Left lung (tissue), 10 donors: ENCODE measurements around the gene PEX6. TPM values are rescaled to one million over a fixed set of nuclear protein-coding genes. Genes with fewer than 3 reads are reported as not detected.

ENCODE experiments used
- ATAC-seq: fragments of 200-7000 bp; cut with Tn5 transposase; one replicate; pipeline ENCODE4 v1.9.1; 2020; ENCODE audit warnings: moderate library complexity
- DNase-seq, 4 donors: peaks; one replicate each; pipeline ENCODE4 v3.0.0-alpha.2; 2013 to 2020
- H3K27ac ChIP-seq, 2 donors: fragments of 200-600 bp; sonication (generic) in 1 of 2; one replicate each; pipeline versions ENCODE4 v1.5.0 to v1.8.0; 2020 to 2021
- H3K27me3 ChIP-seq, 2 donors: fragments of 200-600 bp; sonication (generic) in 1 of 2; one replicate each; pipeline versions ENCODE4 v1.5.0 to v1.8.0; 2020 to 2021
- H3K36me3 ChIP-seq, 2 donors: fragments of 200-600 bp; sonication (generic) in 1 of 2; one replicate each; pipeline versions ENCODE4 v1.5.0 to v1.8.0; 2020 to 2021
- H3K4me1 ChIP-seq, 2 donors: fragments of 200-600 bp; one replicate each; pipeline ENCODE4 v1.8.0; 2021
- H3K4me3 ChIP-seq, 2 donors: fragments of 200-600 bp; sonication (generic) in 1 of 2; one replicate each; pipeline versions ENCODE4 v1.5.0 to v1.8.0; 2020 to 2021; ENCODE audit warnings: mild to moderate bottlenecking in 1 of 2
- H3K9me3 ChIP-seq, 2 donors: fragments of 200-600 bp; sonication (generic) in 1 of 2; one replicate each; pipeline versions ENCODE4 v1.5.0 to v1.8.0; 2020 to 2021
- intact Hi-C, 2 donors: fragments of 100-400 bp; cut with DNase I; formaldehyde crosslinking; loops; one replicate each; pipeline versions ENCODE4 v1.11.2 to v1.14.2; 2022
- polyA plus RNA-seq, 6 donors: library from polyadenylated mRNA; unstranded; fragments of 120-200 nt; gene quantifications; one replicate each; pipeline ENCODE4 v1.2.1, GENCODE V29; 2013; ENCODE audit not compliant: insufficient read length in 6 of 6
- total RNA-seq, 2 donors: library from RNA; stranded (reverse); fragmentation: NEBNext Ultra II Directional; extraction: Animal tissue kit (Norgen Biotek cat#: 25700); gene quantifications; one replicate each; pipeline ENCODE4 v1.2.1, GENCODE V29; 2021
- TF ChIP-seq, protein P1 (sequence below), 2 donors: fragments of 200-600 bp; sonication (generic) in 1 of 2; IDR thresholded peaks; one replicate each; pipeline versions ENCODE4 v1.5.0 to v1.8.0; 2021; ENCODE audit warnings: antibody characterized with exemption in 2 of 2
- donor health status: DM: no; HTN: yes; CAD: no.
- donor health status: DM: no; HTN: no; CAD: no.

Gene PEX6
- total and polyA plus RNA-seq, 8 donors = 15.2 to 27.1 (median 21.5) TPM

DNA sequence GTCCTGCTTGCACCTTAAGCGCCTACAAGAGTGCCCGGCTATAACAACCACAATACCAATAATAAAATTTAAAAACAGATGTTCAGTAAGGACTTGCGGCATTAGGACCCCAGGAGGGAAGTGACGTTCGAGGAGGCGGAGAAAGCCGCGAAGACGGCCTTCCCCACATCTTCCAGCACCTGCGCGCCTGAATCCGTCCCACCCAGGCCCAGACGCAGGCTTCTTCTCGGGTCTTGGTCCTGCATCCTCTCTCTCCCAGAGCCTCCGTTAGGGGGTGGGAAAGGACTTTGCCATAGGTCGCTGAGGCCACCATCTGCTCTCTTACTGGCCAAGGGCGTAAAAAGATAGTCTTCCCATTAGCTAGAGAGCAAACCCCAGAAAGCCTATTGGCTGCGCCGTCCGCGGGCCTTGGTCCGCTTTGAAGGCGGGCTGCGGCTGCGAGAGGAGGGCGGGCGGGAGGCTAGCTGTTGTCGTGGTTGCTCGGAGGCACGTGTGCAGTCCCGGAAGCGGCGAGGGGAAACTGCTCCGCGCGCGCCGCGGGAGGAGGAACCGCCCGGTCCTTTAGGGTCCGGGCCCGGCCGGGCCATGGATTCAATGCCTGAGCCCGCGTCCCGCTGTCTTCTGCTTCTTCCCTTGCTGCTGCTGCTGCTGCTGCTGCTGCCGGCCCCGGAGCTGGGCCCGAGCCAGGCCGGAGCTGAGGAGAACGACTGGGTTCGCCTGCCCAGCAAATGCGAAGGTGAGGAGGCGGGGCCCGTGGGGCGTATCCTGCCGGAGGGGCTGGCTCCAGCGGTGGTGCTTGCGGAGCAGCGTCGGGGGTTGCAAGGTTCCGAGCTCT is 49.8 kb downstream of the PEX6 start, which contains the start of gene CNPY3:
TSS of gene CNPY3 (plus strand) at position 495 of the 835 bp plus-strand sequence. CDS start at position 586, 91 bp downstream.
- Histone ChIP-seq H3K4me1 (peaks cover 21 to 59% of the 10 kb centered on the region in 2 donors), H3K27ac (peak within 1 kb of the TSS; percentile 94 to 98), H3K27me3 (peaks cover 0 to 11% of the 10 kb centered on the region in 2 donors), H3K9me3 (no peaks in the 10 kb centered on the region), H3K4me3 (peak within 1 kb of the TSS; percentile 80 to 96), H3K36me3 (peaks cover 0 to 7% of the 10 kb centered on the region in 2 donors)
- peak; percentile 94 to 98 (median 96) for DNase-seq
- peak; percentile 95 for ATAC-seq
- TF ChIP-seq, protein P1, sequence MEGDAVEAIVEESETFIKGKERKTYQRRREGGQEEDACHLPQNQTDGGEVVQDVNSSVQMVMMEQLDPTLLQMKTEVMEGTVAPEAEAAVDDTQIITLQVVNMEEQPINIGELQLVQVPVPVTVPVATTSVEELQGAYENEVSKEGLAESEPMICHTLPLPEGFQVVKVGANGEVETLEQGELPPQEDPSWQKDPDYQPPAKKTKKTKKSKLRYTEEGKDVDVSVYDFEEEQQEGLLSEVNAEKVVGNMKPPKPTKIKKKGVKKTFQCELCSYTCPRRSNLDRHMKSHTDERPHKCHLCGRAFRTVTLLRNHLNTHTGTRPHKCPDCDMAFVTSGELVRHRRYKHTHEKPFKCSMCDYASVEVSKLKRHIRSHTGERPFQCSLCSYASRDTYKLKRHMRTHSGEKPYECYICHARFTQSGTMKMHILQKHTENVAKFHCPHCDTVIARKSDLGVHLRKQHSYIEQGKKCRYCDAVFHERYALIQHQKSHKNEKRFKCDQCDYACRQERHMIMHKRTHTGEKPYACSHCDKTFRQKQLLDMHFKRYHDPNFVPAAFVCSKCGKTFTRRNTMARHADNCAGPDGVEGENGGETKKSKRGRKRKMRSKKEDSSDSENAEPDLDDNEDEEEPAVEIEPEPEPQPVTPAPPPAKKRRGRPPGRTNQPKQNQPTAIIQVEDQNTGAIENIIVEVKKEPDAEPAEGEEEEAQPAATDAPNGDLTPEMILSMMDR (IDR thresholded peaks at IDR 0.05) = no peak
- intact Hi-C loops = no loop called here

DNA sequence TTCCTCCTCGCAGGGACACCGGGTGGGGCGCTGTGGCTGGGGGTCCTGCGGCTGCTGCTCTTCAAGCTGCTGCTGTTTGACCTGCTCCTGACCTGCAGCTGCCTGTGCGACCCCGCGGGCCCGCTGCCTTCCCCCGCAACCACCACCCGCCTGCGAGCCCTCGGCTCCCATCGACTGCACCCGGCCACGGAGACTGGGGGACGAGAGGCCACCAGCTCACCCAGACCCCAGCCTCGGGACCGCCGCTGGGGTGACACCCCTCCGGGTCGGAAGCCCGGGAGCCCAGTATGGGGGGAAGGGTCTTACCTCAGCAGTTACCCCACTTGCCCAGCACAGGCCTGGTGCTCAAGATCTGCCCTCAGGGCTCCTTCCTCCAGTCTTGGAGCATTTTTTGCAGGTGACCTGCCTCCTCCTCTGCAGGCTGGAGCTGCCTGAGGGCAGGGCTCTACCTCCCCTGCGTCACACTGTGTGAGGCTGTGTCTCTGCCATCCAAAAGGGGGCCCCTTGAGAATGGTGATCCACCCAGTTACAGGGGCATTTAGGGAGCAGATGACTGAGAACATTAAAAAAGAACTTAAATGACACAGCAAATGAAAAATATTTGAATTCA is 53.6 kb downstream of the PEX6 start:
- TF ChIP-seq, protein P1 (IDR thresholded peaks at IDR 0.05) = no peak
- Histone ChIP-seq H3K9me3 (no peaks in the 10 kb centered on the region), H3K4me3 (no peak overlapping the region), H3K27ac (no peak overlapping the region), H3K4me1 (peaks cover 8 to 34% of the 10 kb centered on the region in 2 donors), H3K36me3 (no peaks in the 10 kb centered on the region), H3K27me3 (peaks cover 0 to 11% of the 10 kb centered on the region in 2 donors)
- intact Hi-C loops = no loop called here
- DNase-seq (no peak), ATAC-seq (no peak)

DNA sequence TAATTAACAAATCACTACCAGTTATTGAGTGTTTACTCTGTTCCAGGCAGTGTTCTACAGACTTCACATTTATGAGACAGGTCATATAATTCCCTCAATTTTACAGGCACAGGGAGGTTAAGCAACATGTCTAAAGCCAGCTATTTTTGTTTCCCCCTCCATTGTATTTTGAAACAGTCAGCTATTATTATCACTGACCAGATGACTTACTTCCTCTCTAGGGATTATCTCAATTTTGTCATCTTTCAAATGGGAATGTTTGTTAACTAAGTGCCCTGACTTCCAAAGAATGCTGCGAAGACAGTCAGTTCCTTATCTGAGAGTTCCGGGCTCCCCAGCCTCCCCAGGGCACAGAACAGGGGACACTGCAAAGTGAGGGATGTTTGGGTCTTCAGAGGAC is 55.3 kb downstream of the PEX6 start:
- intact Hi-C loops = no loop called here
- Histone ChIP-seq H3K4me3 (no peak overlapping the region), H3K27me3 (peaks cover 0 to 11% of the 10 kb centered on the region in 2 donors), H3K4me1 (peaks cover 3 to 26% of the 10 kb centered on the region in 2 donors), H3K27ac (no peak overlapping the region), H3K9me3 (no peaks in the 10 kb centered on the region), H3K36me3 (no peaks in the 10 kb centered on the region)
- ATAC-seq = peak; percentile 52
- TF ChIP-seq, protein P1 (IDR thresholded peaks at IDR 0.05) = no peak
- DNase-seq = no peak

- peaks cover 0 to 11% of the 10 kb centered on the region in 2 donors for H3K27me3 ChIP-seq
- TF ChIP-seq, protein P1 (IDR thresholded peaks at IDR 0.05) = no peak
- intact Hi-C loops = no loop called here
- H3K36me3 ChIP-seq = no peaks in the 10 kb centered on the region
- H3K9me3 ChIP-seq = no peaks in the 10 kb centered on the region
- H3K4me1 ChIP-seq = peaks cover 0 to 14% of the 10 kb centered on the region in 2 donors
- no peak for DNase-seq
- ATAC-seq = no peak
- H3K27ac ChIP-seq = no peak overlapping the region
- H3K4me3 ChIP-seq = no peak overlapping the region
These were observed 57.2 kb downstream of the PEX6 start for GRCh38 chr6:42921801-42922200.

GRCh38 chr6:42916288-42916687 is 62.7 kb downstream of the PEX6 start:
- Histone ChIP-seq H3K27me3 (peaks cover 0 to 18% of the 10 kb centered on the region in 2 donors), H3K4me3 (no peak overlapping the region), H3K27ac (no peak overlapping the region), H3K9me3 (no peaks in the 10 kb centered on the region), H3K4me1 (peaks cover 0 to 7% of the 10 kb centered on the region in 2 donors), H3K36me3 (no peaks in the 10 kb centered on the region)
- ATAC-seq (no peak), DNase-seq (no peak)
- intact Hi-C loops = no loop called here
- TF ChIP-seq, protein P1 (IDR thresholded peaks at IDR 0.05) = no peak
